Endothelial cell of umbilical vein (primary cell): Measurements from ENCODE around the gene NEAT1. TPM values are rescaled to one million over a fixed set of nuclear protein-coding genes. Genes with fewer than 3 reads are reported as not detected.

Experiments used
- BruUV-seq: library from RNA; stranded (reverse); fragments of 400-500 nt; replicated peaks from 2 replicates; lab custom pipeline; 2021; lab: Mats Ljungman, UMichigan
- CTCF ChIA-PET: fragments of 300-600, 350-600 bp; sonication (Branson Sonifier 250); formaldehyde crosslinking; loops from one replicate; lab custom pipeline; 2021; ENCODE audit warnings: antibody characterized with exemption, inconsistent platforms; lab: Charles Lee
- POLR2A ChIA-PET: fragments of 300-600, 350-600 bp; sonication (Branson Sonifier 250); formaldehyde crosslinking; loops from one replicate; lab custom pipeline; 2021; ENCODE audit warnings: antibody characterized with exemption, inconsistent platforms; lab: Charles Lee
- DNase-seq: peaks from one replicate; pipeline ENCODE4 v3.0.0-alpha.2; 2011; ENCODE audit warnings: low read depth, low spot score
- FAIRE-seq: peaks from 2 replicates; lab custom pipeline; 2011; peaks lifted over from hg19 to GRCh38; lab: Jason Lieb, UNC
- H2AFZ ChIP-seq: 2 replicates; pipeline ENCODE4 v1.6.0; 2012; ENCODE audit warnings: low read depth, low read length, control low read depth, inconsistent platforms
- H3K27ac ChIP-seq: 2 replicates; pipeline ENCODE4 v1.5.1; 2011; ENCODE audit warnings: low read depth, mild to moderate bottlenecking, control low read depth, low read length, moderate library complexity; ENCODE audit not compliant: insufficient read depth
- H3K27me3 ChIP-seq, 2 experiments: 2 replicates each; pipeline versions ENCODE4 v1.6.0 to v1.6.1; 2011; ENCODE audit warnings: low read length in 2 of 2, mixed read lengths in 1 of 2; ENCODE audit not compliant: control insufficient read depth in 2 of 2, insufficient read depth in 2 of 2
- H3K36me3 ChIP-seq, 2 experiments: 2 replicates in 1 of 2; 3 replicates in 1 of 2; pipeline ENCODE4 v1.5.1; 2011; ENCODE audit warnings: low read length in 2 of 2, mild to moderate bottlenecking in 1 of 2, moderate library complexity in 1 of 2; ENCODE audit not compliant: control insufficient read depth in 2 of 2, insufficient read depth in 2 of 2; ENCODE audit errors: extremely low read depth in 1 of 2
- H3K4me1 ChIP-seq: 3 replicates; pipeline ENCODE4 v1.5.1; 2011; ENCODE audit warnings: mild to moderate bottlenecking, low read length; ENCODE audit not compliant: control insufficient read depth, insufficient read depth; ENCODE audit errors: extremely low read depth
- H3K4me2 ChIP-seq: 2 replicates; pipeline ENCODE4 v1.6.1; 2011; ENCODE audit warnings: low read length, control low read depth, mixed read lengths; ENCODE audit not compliant: insufficient read depth
- H3K4me3 ChIP-seq, 3 experiments: fragments of 200-600 bp in 1 of 3; sonication (generic), shearing (Covaris generic) in 1 of 3; replicated peaks in 1 of 3; 2 replicates each; pipeline ENCODE4 v1.5.1; 2011 to 2016; ENCODE audit warnings: control low read depth in 3 of 3, low read length in 3 of 3, mild to moderate bottlenecking in 2 of 3, inconsistent platforms in 1 of 3, low read depth in 1 of 3, moderate library complexity in 1 of 3; ENCODE audit not compliant: insufficient read depth in 1 of 3
- H3K79me2 ChIP-seq: 2 replicates; pipeline ENCODE4 v1.6.0; 2012; ENCODE audit warnings: low read length, inconsistent platforms; ENCODE audit not compliant: control insufficient read depth, insufficient read depth
- H3K9ac ChIP-seq: replicated peaks from 2 replicates; pipeline ENCODE3; 2011; ENCODE audit warnings: low read length, control low read depth; ENCODE audit not compliant: insufficient read depth; ENCODE audit errors: extremely low read depth
- H3K9me1 ChIP-seq: replicated peaks from 3 replicates; pipeline ENCODE4 v1.6.0; 2011; ENCODE audit warnings: mild to moderate bottlenecking, low read length; ENCODE audit not compliant: control insufficient read depth, insufficient read depth; ENCODE audit errors: extremely low read depth
- H3K9me3 ChIP-seq: replicated peaks from 2 replicates; pipeline ENCODE4 v1.5.1; 2012; ENCODE audit warnings: low read length, inconsistent platforms; ENCODE audit not compliant: control insufficient read depth, insufficient read depth
- H4K20me1 ChIP-seq: replicated peaks from 2 replicates; pipeline ENCODE3; 2011; ENCODE audit warnings: mild to moderate bottlenecking, low read length; ENCODE audit not compliant: control insufficient read depth, insufficient read depth; ENCODE audit errors: extremely low read depth
- CTCF ChIP-seq, 2 donors: IDR thresholded peaks; 1 replicate in 1 of 2; 2 replicates in 1 of 2; pipeline ENCODE4 v1.5.1; 2011; ENCODE audit warnings: low read length in 2 of 2, mild to moderate bottlenecking in 2 of 2, moderate library complexity in 2 of 2, control low read depth in 1 of 2, inconsistent platforms in 1 of 2, low read depth in 1 of 2; ENCODE audit not compliant: insufficient read depth in 1 of 2; ENCODE audit errors: extremely low read depth in 1 of 2
- EZH2 ChIP-seq: IDR thresholded peaks from 2 replicates; pipeline ENCODE4 v1.6.1; 2012; ENCODE audit warnings: borderline replicate concordance, low read depth, mild to moderate bottlenecking, moderate library complexity, low read length, inconsistent platforms; ENCODE audit not compliant: severe bottlenecking
- FOS ChIP-seq: IDR thresholded peaks from 2 replicates; pipeline ENCODE4 v1.6.1; 2011; ENCODE audit warnings: mild to moderate bottlenecking, low read length, moderate library complexity, borderline replicate concordance; ENCODE audit not compliant: insufficient read depth
- GATA2 ChIP-seq: IDR thresholded peaks from 2 replicates; pipeline ENCODE4 v1.7.0; 2011; ENCODE audit warnings: low read depth, mild to moderate bottlenecking, moderate library complexity, mixed read lengths, low read length; ENCODE audit not compliant: insufficient read length, insufficient read depth
- JUN ChIP-seq: IDR thresholded peaks from 2 replicates; pipeline ENCODE4 v1.6.1; 2011; ENCODE audit warnings: borderline replicate concordance, low read depth; ENCODE audit not compliant: insufficient read length, insufficient read depth
- MYC ChIP-seq: IDR thresholded peaks from one replicate; pipeline ENCODE4 v1.6.1; 2011; ENCODE audit warnings: mild to moderate bottlenecking, low read depth, low read length
- POLR2A ChIP-seq: IDR thresholded peaks from 2 replicates; pipeline ENCODE4 v1.6.1; 2012; ENCODE audit warnings: low read depth, mild to moderate bottlenecking, control low read depth, low read length
- POLR2AphosphoS5 ChIP-seq: IDR thresholded peaks from 2 replicates; pipeline ENCODE4 v1.6.1; 2012; ENCODE audit warnings: low read depth, mild to moderate bottlenecking, control low read depth, low read length, moderate library complexity; ENCODE audit not compliant: insufficient read depth
- dilution Hi-C: fragments of 300-500 bp; cut with MboI; formaldehyde crosslinking; loops from one replicate; pipeline ENCODE4 v1.15.0; 2019; ENCODE audit warnings: low sequenced_read_pairs; ENCODE audit not compliant: extremely low pct_ligation_motif_present
- intact Hi-C: fragments of 100-400 bp; cut with micrococcal nuclease; formaldehyde crosslinking; loops from one replicate; pipeline ENCODE4 v1.10.0; 2022
- polyA plus RNA-seq, 4 experiments: library from polyadenylated mRNA; depleted of rRNA in 3 of 4; stranded (reverse) in 3 of 4; unstranded in 1 of 4; fragments of >200 nt; gene quantifications; 2 replicates each; pipeline versions ENCODE4 v1.2.1 to v1.2.3, GENCODE V29; 2011 to 2012; ENCODE audit warnings: missing spikeins in 1 of 4
- total RNA-seq: library from RNA; stranded (reverse); gene quantifications from 2 replicates; pipeline ENCODE4 v1.2.3, GENCODE V29; 2021

NEAT1 gene
- total and polyA plus RNA-seq, 2 donors (not counting 3 experiments of a cell fraction or from before 2014, with no cell fraction given), result 34.4 to 957 TPM

DNA sequence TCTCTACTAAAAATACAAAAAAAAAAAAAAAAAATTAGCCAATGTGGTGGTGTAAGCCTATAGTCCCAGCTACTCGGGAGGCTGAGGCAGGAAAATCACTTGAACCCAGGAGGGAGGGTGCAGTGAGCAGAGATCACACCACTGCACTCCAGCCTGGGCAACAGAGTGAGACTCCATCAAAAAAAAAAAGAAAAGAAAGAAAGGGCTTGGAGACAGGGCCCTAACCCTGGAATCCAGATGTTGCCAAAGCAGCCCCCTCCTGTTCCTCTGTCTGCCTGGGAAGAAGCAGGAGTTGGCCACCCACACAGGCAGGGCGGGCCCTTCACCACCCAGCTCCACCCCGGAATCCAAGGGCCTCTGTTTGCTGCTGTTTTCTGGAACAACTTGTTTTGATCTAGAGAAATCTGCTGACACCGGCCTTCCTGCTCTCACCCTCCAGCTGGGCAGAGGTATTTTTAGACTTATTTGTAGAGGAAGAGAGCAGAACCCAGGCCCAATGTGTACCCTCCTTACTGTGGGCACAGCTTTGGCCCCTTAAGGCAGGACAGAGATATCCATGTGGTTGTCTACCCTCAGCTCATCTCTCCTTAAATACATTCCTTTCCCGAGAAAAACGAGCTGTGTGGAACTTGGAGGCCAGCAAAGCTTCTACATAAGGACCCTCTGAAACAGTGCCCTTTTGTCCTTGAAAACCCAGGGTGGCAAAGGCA, 2.7 kb upstream of the NEAT1 start:
- H3K9me3 ChIP-seq, result no peaks in the 10 kb centered on the region
- H3K27me3 ChIP-seq, result no peaks in the 10 kb centered on the region
- H3K4me2 ChIP-seq, result peak overlapping the region; percentile 68
- peaks cover 55% of the 10 kb centered on the region for H3K4me1 ChIP-seq
- dilution Hi-C loops, result no loop called here
- H3K36me3 ChIP-seq, result no peaks in the 10 kb centered on the region
- no peak overlapping the region for H3K4me3 ChIP-seq
- peak; percentile 70 for TF ChIP-seq POLR2AphosphoS5
- TF ChIP-seq POLR2A, result peak; percentile 65
- no peak for TF ChIP-seq MYC
- peak; percentile 25 for TF ChIP-seq GATA2
- no peak for TF ChIP-seq EZH2
- CTCF ChIA-PET, result interaction anchor here (0.7 to 4.8 kb wide), 8 partner anchors 9 to 91 kb away, joined by 3 to 38 read pairs (median 4); partner anchors contain the start of gene SLC25A45
- H4K20me1 ChIP-seq, result no peaks in the 10 kb centered on the region
- POLR2A ChIA-PET, result interaction anchor here (0.6 to 10.0 kb wide), 14 partner anchors 8 to 188 kb away, joined by 3 to 127 read pairs (median 7); partner anchors contain the start of genes FRMD8, MALAT1 and SLC25A45
- peak overlapping the region; percentile 98 for H3K9ac ChIP-seq
- peak; percentile 92 for DNase-seq
- BruUV-seq, result no TSS peak
- no peak overlapping the region for H2AFZ ChIP-seq
- peak overlapping the region; percentile 99 for H3K27ac ChIP-seq
- H3K79me2 ChIP-seq, result peaks cover 53% of the 10 kb centered on the region
- H3K9me1 ChIP-seq, result no peaks in the 10 kb centered on the region
- peak; percentile 97 for FAIRE-seq
- intact Hi-C loops, result loop anchor here (1.0 to 10.0 kb wide), 2 partner anchors 51 to 55 kb away; no protein-coding TSS in a partner anchor

GRCh38 chr11:65420506-65420905, 2.1 kb upstream of the NEAT1 start:
- POLR2A ChIA-PET, result interaction anchor here (0.7 to 10.0 kb wide), 9 partner anchors 9 to 86 kb away, joined by 3 to 127 read pairs (median 11); partner anchors contain the start of genes FRMD8, MALAT1 and SLC25A45
- dilution Hi-C loops, result no loop called here

More at GRCh38 chr11:65420506-65420905, 2.1 kb upstream of the NEAT1 start:
- Histone ChIP-seq H3K79me2 (peaks cover 59% of the 10 kb centered on the region), H3K27me3 (no peaks in the 10 kb centered on the region), H2AFZ (no peak overlapping the region), H3K9me3 (no peaks in the 10 kb centered on the region), H3K9ac (peak overlapping the region; percentile 98), H3K4me1 (peaks cover 55% of the 10 kb centered on the region), H3K36me3 (no peaks in the 10 kb centered on the region), H4K20me1 (no peaks in the 10 kb centered on the region), H3K4me3 (no peak overlapping the region), H3K4me2 (peak overlapping the region; percentile 49), H3K27ac (peak overlapping the region; percentile 99), H3K9me1 (no peaks in the 10 kb centered on the region)
- intact Hi-C loops, result no loop called here
- DNase-seq (no peak), FAIRE-seq (no peak)
- TF ChIP-seq POLR2A (no peak), JUN (no peak), GATA2 (no peak), FOS (no peak), CTCF (IDR thresholded peaks at IDR 0.05; ENCODE audit: extremely low read depth in 1 of 2, insufficient read depth in 1 of 2, low read depth in 1 of 2, low read length in 2 of 2) (no peak), EZH2 (no peak)
- BruUV-seq, result no TSS peak
- CTCF ChIA-PET, result interaction anchor here (0.7 to 2.2 kb wide), 4 partner anchors 9 to 90 kb away, joined by 3 to 7 read pairs (median 4); no protein-coding TSS in a partner anchor
